ENCODE data around the gene SERINC5. TPM values are rescaled to one million over a fixed set of nuclear protein-coding genes. Genes with fewer than 3 reads are reported as not detected.

Gene SERINC5
- total RNA-seq, 1 donor from 2014 or later: 12.9 TPM

DNA sequence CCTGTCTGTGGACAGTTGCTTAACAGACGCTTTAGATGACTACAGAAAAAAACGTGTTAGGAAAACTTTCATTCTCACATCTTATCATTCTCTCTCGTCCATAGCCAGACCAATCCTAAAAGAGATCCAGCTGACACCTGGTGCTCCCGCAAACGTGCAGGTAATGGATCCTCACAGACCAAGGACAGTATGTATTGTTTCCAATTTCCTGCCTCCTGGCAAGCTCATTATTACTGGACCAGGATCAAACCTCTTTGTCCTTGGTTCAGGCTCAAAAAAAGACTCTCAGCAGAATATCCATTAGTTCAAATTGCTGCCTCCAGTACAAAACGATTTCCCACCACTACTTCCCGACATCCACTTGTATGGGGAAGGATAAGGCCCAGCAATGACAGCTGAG lies 62.4 kb downstream of the SERINC5 start:
- DNase-seq (ENCODE audit: low read depth): no peak
- H3K27me3 ChIP-seq (ENCODE audit: control insufficient read depth, insufficient read depth, low read length): no peaks in the 10 kb centered on the region
- H3K36me3 ChIP-seq (ENCODE audit: control insufficient read depth, insufficient read depth, low read length): no peaks in the 10 kb centered on the region
- H3K4me3 ChIP-seq (ENCODE audit: low read depth, low read length): no peak overlapping the region
- no peak for TF ChIP-seq CTCF (IDR thresholded peaks at IDR 0.05; ENCODE audit: insufficient read depth, low read length, poor library complexity, severe bottlenecking)

DNA sequence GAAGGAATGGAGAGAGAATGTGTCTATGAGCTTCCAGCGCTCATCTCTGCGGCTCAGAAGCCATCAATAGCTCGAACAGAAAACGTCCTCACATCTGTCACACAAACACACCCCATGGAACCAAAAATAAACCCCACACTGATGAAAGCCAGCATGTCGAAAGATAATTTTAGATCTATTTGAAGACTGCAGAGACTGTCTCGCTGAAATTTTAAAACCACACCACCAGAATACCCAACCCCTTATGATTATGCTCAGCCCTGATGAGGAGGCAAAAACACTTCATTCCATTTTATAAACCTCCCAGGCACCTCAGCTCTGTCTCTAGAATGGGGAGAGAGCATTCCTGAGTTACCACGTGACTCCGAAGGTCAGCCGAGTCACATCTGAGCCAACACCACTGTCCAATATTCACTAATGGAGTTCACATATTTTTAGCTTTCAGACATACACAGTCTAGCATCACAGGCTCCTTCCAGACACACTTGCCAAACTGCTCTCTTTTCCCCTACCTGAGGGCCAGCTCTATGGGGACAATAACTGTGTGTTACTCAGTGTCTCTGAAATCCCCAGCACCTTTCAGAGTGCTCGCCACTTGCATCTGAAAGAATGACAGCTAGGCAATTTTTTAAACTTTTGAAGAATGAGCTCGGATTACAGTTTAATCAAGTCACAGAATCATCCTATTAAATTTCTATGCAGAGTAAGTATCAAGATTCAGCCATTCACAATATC lies 63.2 kb downstream of the SERINC5 start:
- no peak for DNase-seq (ENCODE audit: low read depth)

DNA sequence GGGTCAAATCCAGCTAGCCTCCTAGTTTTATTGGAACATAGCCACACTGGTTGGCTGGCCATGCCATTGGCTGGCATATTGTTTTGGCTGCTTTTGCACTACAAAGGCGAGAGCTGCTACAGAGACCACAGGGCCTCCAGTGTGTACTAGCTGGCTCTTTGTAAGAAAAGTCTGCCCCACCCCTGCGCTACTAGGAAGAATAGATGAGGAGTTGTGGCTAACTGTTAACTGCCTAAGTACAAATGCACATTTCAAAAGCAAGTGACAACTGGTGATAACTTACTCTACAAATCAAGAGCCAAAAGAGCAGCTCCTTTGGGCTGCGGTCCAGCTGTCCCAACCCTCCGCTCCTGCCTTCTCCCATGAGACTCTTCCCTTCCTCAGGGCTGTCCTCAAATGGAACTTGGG lies 63.9 kb downstream of the SERINC5 start:
- DNase-seq (ENCODE audit: low read depth): no peak
- Histone ChIP-seq H3K27me3 (ENCODE audit: control insufficient read depth, insufficient read depth, low read length) (no peaks in the 10 kb centered on the region), H3K36me3 (ENCODE audit: control insufficient read depth, insufficient read depth, low read length) (no peaks in the 10 kb centered on the region), H3K4me3 (ENCODE audit: low read depth, low read length) (no peak overlapping the region)
- no peak for TF ChIP-seq CTCF (IDR thresholded peaks at IDR 0.05; ENCODE audit: insufficient read depth, low read length, poor library complexity, severe bottlenecking)

More for the DNA sequence above, 63.2 kb downstream of the SERINC5 start:
- Histone ChIP-seq H3K36me3 (ENCODE audit: control insufficient read depth, insufficient read depth, low read length) (no peaks in the 10 kb centered on the region), H3K27me3 (ENCODE audit: control insufficient read depth, insufficient read depth, low read length) (no peaks in the 10 kb centered on the region), H3K4me3 (ENCODE audit: low read depth, low read length) (no peak overlapping the region)
- no peak for TF ChIP-seq CTCF (IDR thresholded peaks at IDR 0.05; ENCODE audit: insufficient read depth, low read length, poor library complexity, severe bottlenecking)

DNA sequence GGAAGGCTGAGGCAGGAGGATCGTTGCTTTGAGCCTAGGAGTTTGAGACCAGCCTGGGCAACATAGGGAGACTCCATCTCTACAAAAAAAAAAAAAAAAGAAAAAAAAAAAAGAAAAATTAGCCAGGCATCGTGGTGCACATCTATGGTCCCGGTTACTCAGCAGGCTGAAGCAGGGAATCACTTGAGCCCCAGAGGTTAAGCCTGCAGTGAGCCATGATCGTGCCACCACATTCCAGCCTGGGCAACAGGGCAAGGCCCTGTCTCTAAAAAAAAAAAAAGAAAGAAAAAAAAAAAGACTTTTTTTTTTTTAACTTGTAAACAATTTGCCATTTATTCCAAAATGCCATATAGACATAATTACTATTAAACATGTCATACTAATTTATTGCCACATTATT lies 64.5 kb downstream of the SERINC5 start:
- no peak for DNase-seq (ENCODE audit: low read depth)
- no peak for TF ChIP-seq CTCF (IDR thresholded peaks at IDR 0.05; ENCODE audit: insufficient read depth, low read length, poor library complexity, severe bottlenecking)
- H3K4me3 ChIP-seq (ENCODE audit: low read depth, low read length): no peak overlapping the region
- H3K36me3 ChIP-seq (ENCODE audit: control insufficient read depth, insufficient read depth, low read length): no peaks in the 10 kb centered on the region
- no peaks in the 10 kb centered on the region for H3K27me3 ChIP-seq (ENCODE audit: control insufficient read depth, insufficient read depth, low read length)

DNA sequence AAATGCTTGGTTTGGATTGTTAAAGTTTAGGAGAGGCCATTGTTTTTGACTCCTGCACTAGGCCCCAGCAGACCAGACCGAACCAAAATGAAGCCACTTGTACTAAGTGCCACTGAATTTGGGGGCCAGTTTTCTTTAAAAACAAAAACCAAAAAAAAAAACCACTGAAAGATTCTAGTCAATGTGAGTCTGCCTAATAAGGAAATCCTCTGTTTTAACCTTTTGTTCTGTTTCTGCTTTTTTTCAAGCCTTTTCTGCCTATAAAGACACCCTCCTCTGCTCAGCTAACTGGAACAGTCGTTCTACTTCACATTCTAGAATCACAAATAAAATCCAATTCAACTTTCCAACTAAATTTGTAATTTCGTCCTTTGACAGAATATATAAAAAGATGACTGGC lies 64.9 kb downstream of the SERINC5 start:
- no peak for TF ChIP-seq CTCF (IDR thresholded peaks at IDR 0.05; ENCODE audit: insufficient read depth, low read length, poor library complexity, severe bottlenecking)
- no peak for DNase-seq (ENCODE audit: low read depth)
- H3K4me3 ChIP-seq (ENCODE audit: low read depth, low read length): no peak overlapping the region
- H3K27me3 ChIP-seq (ENCODE audit: control insufficient read depth, insufficient read depth, low read length): no peaks in the 10 kb centered on the region
- no peaks in the 10 kb centered on the region for H3K36me3 ChIP-seq (ENCODE audit: control insufficient read depth, insufficient read depth, low read length)

DNA sequence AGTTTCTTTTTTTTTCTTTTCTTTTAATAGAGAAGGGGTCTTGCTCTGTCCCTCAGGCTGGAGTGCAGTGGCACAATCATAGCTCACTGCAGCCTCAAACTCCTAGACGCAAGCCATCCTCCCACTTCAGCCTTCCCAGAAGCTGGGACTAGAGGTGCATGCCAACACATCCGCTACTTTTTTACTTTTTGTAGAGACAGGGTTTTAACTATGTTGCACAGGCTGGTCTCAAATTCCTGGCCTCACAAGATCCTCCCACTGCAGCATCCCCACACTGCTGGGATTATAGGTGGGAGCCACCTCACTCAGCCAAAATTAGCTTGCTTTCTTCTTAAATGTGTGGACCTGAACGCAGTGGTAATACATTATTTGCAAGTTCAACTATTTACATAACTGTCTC lies 66.1 kb downstream of the SERINC5 start:
- no peak overlapping the region for H3K4me3 ChIP-seq (ENCODE audit: low read depth, low read length)
- no peaks in the 10 kb centered on the region for H3K36me3 ChIP-seq (ENCODE audit: control insufficient read depth, insufficient read depth, low read length)
- no peak for DNase-seq (ENCODE audit: low read depth)
- TF ChIP-seq CTCF (IDR thresholded peaks at IDR 0.05; ENCODE audit: insufficient read depth, low read length, poor library complexity, severe bottlenecking): no peak
- no peaks in the 10 kb centered on the region for H3K27me3 ChIP-seq (ENCODE audit: control insufficient read depth, insufficient read depth, low read length)

Measured in kidney epithelial cell (primary cell).